Lung (tissue), 12 donors: ENCODE results near the gene PRPS1L1. TPM values are rescaled to one million over a fixed set of nuclear protein-coding genes. Genes with fewer than 3 reads are reported as not detected.

Experiments used
- ATAC-seq: fragments of 200-7000 bp; cut with Tn5 transposase; one replicate; pipeline ENCODE4 v1.9.1; 2020; ENCODE audit warnings: moderate number of reproducible peaks; ENCODE audit not compliant: insufficient read depth, low FRiP score
- DNase-seq, 3 donors: peaks; one replicate each; pipeline ENCODE4 v3.0.0-alpha.2; 2013 to 2017
- H3K27ac ChIP-seq, 2 donors: one replicate each; pipeline ENCODE4 v1.5.1; 2013; ENCODE audit warnings: mild to moderate bottlenecking in 2 of 2, moderate library complexity in 2 of 2, control low read depth in 1 of 2, inconsistent platforms in 1 of 2, low read depth in 1 of 2, low read length in 1 of 2
- H3K27me3 ChIP-seq, 3 donors: one replicate each; pipeline ENCODE4 v1.5.1; 2013; ENCODE audit warnings: low read length in 2 of 3; ENCODE audit not compliant: control insufficient read depth in 3 of 3, insufficient read depth in 3 of 3
- H3K36me3 ChIP-seq, 4 donors: one replicate each; pipeline ENCODE4 v1.5.1; 2013; ENCODE audit warnings: low read length in 4 of 4, mild to moderate bottlenecking in 1 of 4, moderate library complexity in 1 of 4; ENCODE audit not compliant: control insufficient read depth in 4 of 4, insufficient read depth in 4 of 4
- H3K4me1 ChIP-seq, 5 donors: one replicate each; pipeline ENCODE4 v1.5.1; 2013; ENCODE audit warnings: low read length in 5 of 5, mild to moderate bottlenecking in 2 of 5, moderate library complexity in 1 of 5; ENCODE audit not compliant: control insufficient read depth in 5 of 5, insufficient read depth in 5 of 5
- H3K4me3 ChIP-seq: one replicate; pipeline ENCODE4 v1.5.1; 2013; ENCODE audit warnings: mild to moderate bottlenecking, control low read depth, moderate library complexity
- H3K9ac ChIP-seq, 2 donors: one replicate each; pipeline ENCODE4 v1.5.1; 2013; ENCODE audit warnings: low read length in 2 of 2, control low read depth in 1 of 2; ENCODE audit not compliant: insufficient read depth in 1 of 2
- H3K9me3 ChIP-seq, 4 donors: one replicate each; pipeline ENCODE4 v1.5.1; 2013; ENCODE audit warnings: low read length in 3 of 4, mild to moderate bottlenecking in 1 of 4, moderate library complexity in 1 of 4; ENCODE audit not compliant: control insufficient read depth in 4 of 4, insufficient read depth in 3 of 4
- CTCF ChIP-seq: IDR thresholded peaks from 2 replicates; pipeline ENCODE4 v1.5.1; 2012; ENCODE audit warnings: mild to moderate bottlenecking; ENCODE audit errors: control extremely low read depth, extremely low read depth
- WGBS, 2 donors: extraction: QIAGEN DNeasy Blood & Tissue Kit; methylation state at CpG; one replicate each; pipeline ENCODE4 v1.1.7; 2013; 5-methylcytosine and 5-hydroxymethylcytosine counted together
- polyA plus RNA-seq, 2 donors: library from polyadenylated mRNA; stranded (reverse); fragments of 200-250 nt; gene quantifications; one replicate each; pipeline ENCODE4 v1.2.1, GENCODE V29; 2013
- total RNA-seq, 2 donors: library from RNA; depleted of rRNA in 1 of 2; stranded (reverse); fragments of >200 nt in 1 of 2; gene quantifications; one replicate each; pipeline ENCODE4 v1.2.1, GENCODE V29; 2014 to 2021
- donor health status: control.
- donor health status: control.
- donor health status: Bipolar disorder and iron deficiency.
- donor health status: healthy.
- donor health status: DM: yes; HTN: yes; CAD: no.

The PRPS1L1 gene
- total and polyA plus RNA-seq, 4 donors, result not detected

- Histone ChIP-seq H3K27me3 (no peaks in the 10 kb centered on the region), H3K9me3 (no peaks in the 10 kb centered on the region), H3K27ac (no peak overlapping the region), H3K36me3 (no peaks in the 10 kb centered on the region), H3K4me3 (no peak overlapping the region), H3K4me1 (no peaks in the 10 kb centered on the region), H3K9ac (no peak overlapping the region)
- no peak for ATAC-seq
- no peak for TF ChIP-seq CTCF
- DNase-seq, result peak; percentile 20 to 77 (median 58)
- WGBS, 2 donors, result 78 to 91% methylated on average over 2 of the region's 2 CpGs
Measured at GRCh38 chr7:18053941-18054340, 26.3 kb upstream of the PRPS1L1 start.

DNA sequence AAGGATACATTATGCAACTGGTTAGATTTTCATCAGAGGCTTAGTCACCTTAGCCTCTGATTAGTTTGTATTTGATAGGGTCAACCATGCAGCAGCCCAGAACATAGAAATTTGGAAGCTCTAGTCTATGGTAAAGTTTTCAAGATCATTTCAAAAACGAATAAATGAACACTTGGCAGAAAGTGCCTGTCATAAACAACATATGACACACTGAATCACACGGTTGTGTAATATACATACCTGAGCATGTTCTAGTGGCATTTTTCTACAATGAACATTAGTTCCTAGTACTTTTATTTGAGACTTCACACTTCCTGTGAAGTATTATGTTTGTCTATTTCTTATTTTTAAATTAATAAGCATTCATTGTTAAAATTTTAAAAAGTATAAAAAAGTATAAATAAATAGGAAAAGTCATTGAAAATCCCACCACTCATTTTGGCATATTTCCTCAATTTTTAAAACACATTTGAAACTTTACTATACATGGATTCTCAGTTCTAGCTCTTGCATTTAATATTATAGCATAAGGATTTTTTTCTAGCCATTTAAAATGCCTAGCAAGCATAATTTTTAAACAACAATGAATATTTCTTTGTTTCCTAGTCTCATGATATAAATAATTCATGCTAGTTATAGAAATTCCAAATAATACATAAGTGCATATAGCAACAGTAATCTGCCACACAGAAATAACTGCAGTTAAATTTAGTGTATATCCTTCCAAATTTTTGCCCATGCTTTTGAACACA is 25.7 kb upstream of the PRPS1L1 start:
- Histone ChIP-seq H3K4me1 (no peaks in the 10 kb centered on the region), H3K27ac (no peak overlapping the region), H3K9ac (no peak overlapping the region), H3K9me3 (no peaks in the 10 kb centered on the region), H3K27me3 (no peaks in the 10 kb centered on the region), H3K36me3 (no peaks in the 10 kb centered on the region), H3K4me3 (no peak overlapping the region)
- ATAC-seq, result no peak
- WGBS, 2 donors, result 48 to 65% methylated on average over 2 of the region's 2 CpGs
- TF ChIP-seq CTCF, result no peak
- no peak for DNase-seq

GRCh38 chr7:18049262-18049661 is 21.6 kb upstream of the PRPS1L1 start:
- no peaks in the 10 kb centered on the region for H3K9me3 ChIP-seq
- no peak overlapping the region for H3K4me3 ChIP-seq
- H3K27me3 ChIP-seq, result no peaks in the 10 kb centered on the region
- 56 to 92% methylated on average over 4 of the region's 4 CpGs for WGBS, 2 donors
- no peaks in the 10 kb centered on the region for H3K4me1 ChIP-seq
- ATAC-seq (no peak), DNase-seq (no peak)
- no peak overlapping the region for H3K27ac ChIP-seq
- H3K9ac ChIP-seq, result no peak overlapping the region
- no peaks in the 10 kb centered on the region for H3K36me3 ChIP-seq
- no peak for TF ChIP-seq CTCF

DNA sequence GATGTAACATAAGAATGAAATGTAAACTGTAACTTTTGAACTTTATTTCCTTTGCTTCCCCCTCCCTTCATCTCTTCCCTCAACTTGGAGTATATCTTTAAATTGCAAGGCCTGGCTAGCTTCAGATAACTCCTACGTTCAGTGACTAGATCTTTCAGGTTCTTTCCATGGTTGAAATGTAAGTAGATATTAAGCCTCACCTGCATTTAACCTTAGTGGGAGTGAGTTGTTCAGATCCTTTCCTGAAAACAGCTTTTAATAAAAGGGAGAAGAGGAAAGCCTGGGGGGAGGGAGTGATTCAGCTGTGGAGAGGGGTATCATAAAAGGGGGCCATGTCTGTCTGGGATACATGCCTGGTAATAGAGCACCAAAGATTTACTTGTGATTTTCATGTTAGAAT is 19.0 kb upstream of the PRPS1L1 start:
- no peak for TF ChIP-seq CTCF
- ATAC-seq (no peak), DNase-seq (no peak)
- Histone ChIP-seq H3K9ac (no peak overlapping the region), H3K4me3 (no peak overlapping the region), H3K27ac (no peak overlapping the region), H3K27me3 (no peaks in the 10 kb centered on the region), H3K4me1 (no peaks in the 10 kb centered on the region), H3K36me3 (no peaks in the 10 kb centered on the region), H3K9me3 (no peaks in the 10 kb centered on the region)
- whole genome bisulfite sequencing, 2 donors, result 66 to 83% methylated on average over 1 of the region's 1 CpG
